GM12878 (cell line): ENCODE measurements around the gene KIF5C.

ENCODE experiments used
- ASH2L ChIP-seq: fragments of 300-600, 200-600 bp; sonication (generic); IDR thresholded peaks from 2 replicates; pipeline ENCODE4 v1.6.1; 2017; ENCODE audit warnings: low read depth, mild to moderate bottlenecking, borderline replicate concordance
- NFXL1 ChIP-seq: fragments of 450-650 bp; IDR thresholded peaks from 2 replicates; pipeline ENCODE4 v1.6.1; 2017; ENCODE audit warnings: antibody characterized with exemption, mild to moderate bottlenecking, borderline replicate concordance
- PAX8 ChIP-seq: fragments of 450-650 bp; IDR thresholded peaks from 2 replicates; pipeline ENCODE4 v1.6.1; 2017; ENCODE audit warnings: mild to moderate bottlenecking, moderate library complexity
- POLR2A ChIP-seq: IDR thresholded peaks from 2 replicates; pipeline ENCODE4 v1.6.1; 2011; ENCODE audit warnings: low read depth, mild to moderate bottlenecking, low read length
- POLR2AphosphoS5 ChIP-seq: IDR thresholded peaks from 2 replicates; pipeline ENCODE4 v1.6.1; 2011; ENCODE audit warnings: mild to moderate bottlenecking, low read length, inconsistent platforms
- RCOR1 ChIP-seq: conservative IDR thresholded peaks from 2 replicates; pipeline ENCODE4 v1.6.1; 2012; ENCODE audit warnings: low read depth, low read length, improper control_type of control experiment
- SPI1 ChIP-seq: IDR thresholded peaks from 2 replicates; pipeline ENCODE4 v1.6.1; 2011; ENCODE audit warnings: low read depth, mild to moderate bottlenecking, low read length, moderate library complexity, borderline replicate concordance; ENCODE audit not compliant: insufficient read depth
- SRF ChIP-seq, 2 experiments: IDR thresholded peaks; 2 replicates each; pipeline ENCODE4 v1.6.1; 2011; ENCODE audit warnings: low read depth in 2 of 2, low read length in 2 of 2, mild to moderate bottlenecking in 1 of 2, moderate library complexity in 1 of 2
- ZNF207 ChIP-seq: fragments of 450-650 bp; IDR thresholded peaks from 2 replicates; pipeline ENCODE4 v1.6.1; 2014; ENCODE audit warnings: antibody characterized with exemption, mild to moderate bottlenecking, borderline replicate concordance
- ZSCAN29 ChIP-seq: fragments of 450-650 bp; IDR thresholded peaks from 2 replicates; pipeline ENCODE4 v1.6.1; 2017; ENCODE audit warnings: mild to moderate bottlenecking, moderate library complexity
- TF ChIP-seq, protein P1 (sequence below), 3 experiments: IDR thresholded peaks in 2 of 3; conservative IDR thresholded peaks in 1 of 3; 2 replicates each; pipeline ENCODE4 v1.5.1; 2011; ENCODE audit warnings: low read depth in 3 of 3, low read length in 3 of 3, mild to moderate bottlenecking in 3 of 3, control low read depth in 2 of 3, moderate library complexity in 2 of 3, inconsistent platforms in 1 of 3, mixed read lengths in 1 of 3; ENCODE audit not compliant: control insufficient read depth in 2 of 3, insufficient read depth in 1 of 3; ENCODE audit errors: extremely low read depth in 1 of 3

DNA sequence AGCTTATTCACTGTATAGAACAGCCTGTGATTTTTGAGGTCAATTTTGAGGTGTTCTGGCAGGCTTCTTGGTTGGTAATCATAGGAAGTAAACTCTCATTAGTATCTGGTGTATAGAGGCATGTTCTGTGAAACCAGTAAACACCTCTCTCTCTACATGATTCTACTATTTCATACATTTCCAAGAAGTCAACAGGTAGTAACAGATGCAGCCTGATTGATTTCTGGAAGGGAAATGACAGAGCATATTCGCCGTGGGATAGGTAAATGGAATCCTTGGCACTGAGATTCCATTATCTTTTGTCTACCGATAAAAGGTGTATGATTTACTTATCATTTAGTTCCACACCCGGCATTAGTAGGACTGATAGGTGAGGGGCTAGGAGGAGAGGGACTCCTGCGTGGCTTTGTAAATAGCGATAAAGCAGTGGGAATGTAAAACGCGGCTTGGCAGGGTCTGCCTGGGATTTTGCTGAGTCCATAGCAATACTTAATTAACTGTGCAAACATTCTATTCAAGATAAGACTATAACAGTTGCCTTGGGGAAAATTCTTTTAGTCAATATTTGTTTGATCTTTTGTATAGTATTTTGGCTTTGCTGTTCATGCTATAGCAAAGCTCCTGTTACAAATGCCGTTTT lies 195.8 kb downstream of the KIF5C start:
- TF ChIP-seq PAX8 (no peak), RCOR1 (no peak), ZNF207 (no peak), ASH2L (no peak), POLR2A (no peak), POLR2AphosphoS5 (no peak), SPI1 (no peak), SRF (IDR thresholded peaks at IDR 0.05; ENCODE audit: low read depth in 2 of 2, low read length in 2 of 2) (no peak), NFXL1 (no peak), ZSCAN29 (no peak)
- TF ChIP-seq, protein P1, sequence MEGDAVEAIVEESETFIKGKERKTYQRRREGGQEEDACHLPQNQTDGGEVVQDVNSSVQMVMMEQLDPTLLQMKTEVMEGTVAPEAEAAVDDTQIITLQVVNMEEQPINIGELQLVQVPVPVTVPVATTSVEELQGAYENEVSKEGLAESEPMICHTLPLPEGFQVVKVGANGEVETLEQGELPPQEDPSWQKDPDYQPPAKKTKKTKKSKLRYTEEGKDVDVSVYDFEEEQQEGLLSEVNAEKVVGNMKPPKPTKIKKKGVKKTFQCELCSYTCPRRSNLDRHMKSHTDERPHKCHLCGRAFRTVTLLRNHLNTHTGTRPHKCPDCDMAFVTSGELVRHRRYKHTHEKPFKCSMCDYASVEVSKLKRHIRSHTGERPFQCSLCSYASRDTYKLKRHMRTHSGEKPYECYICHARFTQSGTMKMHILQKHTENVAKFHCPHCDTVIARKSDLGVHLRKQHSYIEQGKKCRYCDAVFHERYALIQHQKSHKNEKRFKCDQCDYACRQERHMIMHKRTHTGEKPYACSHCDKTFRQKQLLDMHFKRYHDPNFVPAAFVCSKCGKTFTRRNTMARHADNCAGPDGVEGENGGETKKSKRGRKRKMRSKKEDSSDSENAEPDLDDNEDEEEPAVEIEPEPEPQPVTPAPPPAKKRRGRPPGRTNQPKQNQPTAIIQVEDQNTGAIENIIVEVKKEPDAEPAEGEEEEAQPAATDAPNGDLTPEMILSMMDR (IDR thresholded peaks at IDR 0.05 in 2 of 3, conservative IDR thresholded peaks at IDR 0.05 in 1 of 3; ENCODE audit: control insufficient read depth in 2 of 3, extremely low read depth in 1 of 3, insufficient read depth in 1 of 3, low read depth in 3 of 3, low read length in 3 of 3) = no peak
